HG03460 (cell line): ENCODE data around the gene NFIX.
"Not testable (repeated sequence)": the region's sequence is repeated elsewhere in the genome, so short reads cannot be mapped to it uniquely, and the experiment has no call there.

Experiments used
- ATAC-seq: cut with Tn5 transposase; IDR thresholded peaks from one replicate; pipeline ENCODE4 v1.9.1; 2021; ENCODE audit not compliant: unreplicated experiment

NFIX gene

DNA sequence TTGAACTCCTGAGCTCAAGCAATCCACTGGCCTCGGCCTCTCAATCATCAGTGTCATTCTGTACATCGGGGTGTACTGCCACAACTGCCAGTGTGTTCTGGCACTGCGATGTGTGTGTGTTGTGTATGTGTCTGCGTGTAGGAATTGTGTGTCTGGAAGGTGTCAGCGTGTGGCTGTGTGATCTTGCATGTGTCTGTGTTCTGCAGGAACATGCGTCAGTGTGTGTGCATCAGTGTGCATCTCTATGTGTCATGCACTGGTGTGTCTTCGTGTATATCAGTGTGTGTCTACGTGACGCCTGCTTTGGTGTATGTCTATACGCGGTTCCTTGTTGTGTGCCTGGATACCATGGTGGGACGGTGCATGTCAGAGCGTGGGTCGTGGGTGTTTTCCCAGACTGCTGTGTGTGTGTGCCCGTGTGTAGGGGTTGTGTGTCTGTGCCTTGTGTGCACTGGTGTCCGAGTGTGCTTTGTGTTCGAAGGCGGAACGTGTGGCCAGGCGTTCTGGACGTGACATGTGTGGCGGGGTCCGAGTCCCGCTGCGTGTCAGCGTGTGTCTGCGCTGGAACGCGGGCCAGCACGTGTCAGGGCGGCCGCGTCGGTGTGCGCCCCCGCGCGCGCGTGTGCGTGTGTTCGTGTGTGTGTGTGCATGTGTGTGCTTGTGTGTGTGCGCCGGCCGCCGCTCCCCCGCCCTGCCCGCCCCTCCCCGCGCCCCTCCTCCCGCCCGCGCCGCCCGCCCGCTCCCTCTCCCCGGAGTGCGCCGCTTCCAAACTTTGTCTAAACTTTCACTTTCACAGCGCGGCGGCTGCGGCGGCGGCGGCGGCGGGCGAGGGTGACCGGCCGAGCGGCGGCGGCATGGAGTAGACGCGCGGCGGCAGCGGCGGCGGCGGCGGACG is at the start of gene NFIX:
TSS of gene NFIX (plus strand) at position 775 of the 895 bp plus-strand sequence. CDS start 363 bp downstream, outside the sequence.
- ATAC-seq = no peak

DNA sequence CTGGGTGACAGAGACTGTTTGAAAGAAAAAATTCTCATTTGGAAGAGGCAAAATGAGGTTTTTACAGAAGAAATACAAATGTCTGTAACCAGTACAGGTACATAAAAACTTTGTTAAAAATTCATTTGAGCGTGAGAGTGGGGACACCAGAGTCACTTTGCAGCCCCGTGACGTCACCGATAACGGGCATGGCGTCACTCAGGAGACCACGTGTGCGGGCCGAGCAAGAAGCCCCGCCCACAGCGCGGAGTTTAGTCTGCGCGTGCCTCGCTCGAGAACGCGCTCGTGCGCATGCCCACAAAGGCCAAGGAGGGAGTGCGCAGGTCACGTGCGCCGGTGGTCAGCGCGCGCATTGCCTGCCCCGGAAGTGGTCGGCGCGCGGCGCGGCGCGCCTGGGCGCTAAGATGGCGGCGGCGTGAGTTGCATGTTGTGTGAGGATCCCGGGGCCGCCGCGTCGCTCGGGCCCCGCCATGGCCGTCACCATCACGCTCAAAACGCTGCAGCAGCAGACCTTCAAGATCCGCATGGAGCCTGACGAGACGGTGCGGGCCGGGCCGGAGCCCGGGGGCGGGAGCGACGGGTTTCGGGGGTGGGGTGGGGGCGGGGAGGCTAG is 49.7 kb upstream of the NFIX start, which contains the start of gene RAD23A:
TSS of gene RAD23A (plus strand) at position 384 of the 613 bp plus-strand sequence. CDS start at position 471, 87 bp downstream.
- peak; percentile 66 for ATAC-seq

DNA sequence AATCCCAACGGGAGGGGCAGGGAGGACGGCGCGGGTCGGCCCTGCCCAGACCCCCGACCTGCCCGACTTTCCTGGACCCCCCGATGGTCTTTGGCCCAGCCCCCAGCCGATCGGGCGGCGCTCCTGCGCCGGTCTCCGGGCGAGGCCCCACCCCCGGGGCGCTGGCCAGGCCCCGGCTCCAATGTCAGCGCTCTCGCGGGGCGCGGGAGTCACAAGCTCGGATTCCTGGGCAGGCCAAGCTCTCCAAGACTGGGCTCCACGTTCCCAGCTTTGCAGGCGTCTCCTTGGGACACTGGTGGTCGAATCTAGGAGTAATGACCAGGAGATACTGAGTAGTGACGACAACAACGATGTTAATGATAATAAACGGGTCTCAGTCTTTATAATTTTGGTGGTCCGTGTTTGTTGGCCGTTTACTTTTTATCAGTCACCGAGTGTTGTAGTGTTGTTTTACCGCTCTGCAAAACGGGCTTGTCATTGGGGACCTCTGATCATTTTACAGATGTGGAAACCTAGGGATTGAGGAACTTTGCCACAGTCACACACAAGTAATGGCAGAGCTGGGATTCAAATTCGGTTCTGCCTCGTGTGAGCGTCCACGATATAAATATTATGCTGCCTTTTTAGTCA is 49.1 kb upstream of the NFIX start:
- ATAC-seq = peak; percentile 34

DNA sequence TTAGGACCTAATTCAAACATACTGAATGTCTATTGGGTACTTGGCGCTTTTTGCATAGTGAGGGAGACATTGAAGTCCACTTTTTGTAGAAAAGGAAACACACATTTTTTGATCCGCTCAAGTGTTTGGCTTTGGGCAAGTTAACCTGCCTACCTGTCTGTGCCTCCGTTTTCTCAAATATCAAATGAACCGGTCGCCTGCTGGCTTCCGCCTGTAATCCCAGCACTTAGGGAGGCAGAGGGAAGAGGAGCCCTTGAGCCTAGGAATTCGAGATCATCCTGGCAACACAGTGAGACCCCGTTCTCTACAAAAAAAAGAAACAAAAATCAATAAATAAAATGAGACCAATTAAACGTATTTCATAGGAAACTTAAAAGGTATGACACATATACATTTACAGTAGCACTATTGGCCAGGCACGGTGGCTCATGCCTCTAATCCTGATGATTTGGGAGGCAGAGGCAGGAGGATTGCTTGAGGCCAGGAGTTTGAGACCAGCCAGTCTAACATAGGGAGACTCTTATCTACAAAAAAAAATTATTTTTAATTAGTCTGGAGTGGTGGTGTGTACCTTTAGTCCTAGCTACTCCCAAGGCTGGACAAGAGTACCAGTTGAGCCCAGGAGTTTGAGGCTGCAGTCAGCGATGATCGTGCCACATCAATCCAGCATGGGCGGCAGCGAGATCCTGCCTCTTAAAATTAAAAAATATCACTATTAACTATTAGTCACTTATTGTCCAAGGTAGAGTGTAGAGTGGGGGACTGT is 48.4 kb upstream of the NFIX start:
- no peak for ATAC-seq

DNA sequence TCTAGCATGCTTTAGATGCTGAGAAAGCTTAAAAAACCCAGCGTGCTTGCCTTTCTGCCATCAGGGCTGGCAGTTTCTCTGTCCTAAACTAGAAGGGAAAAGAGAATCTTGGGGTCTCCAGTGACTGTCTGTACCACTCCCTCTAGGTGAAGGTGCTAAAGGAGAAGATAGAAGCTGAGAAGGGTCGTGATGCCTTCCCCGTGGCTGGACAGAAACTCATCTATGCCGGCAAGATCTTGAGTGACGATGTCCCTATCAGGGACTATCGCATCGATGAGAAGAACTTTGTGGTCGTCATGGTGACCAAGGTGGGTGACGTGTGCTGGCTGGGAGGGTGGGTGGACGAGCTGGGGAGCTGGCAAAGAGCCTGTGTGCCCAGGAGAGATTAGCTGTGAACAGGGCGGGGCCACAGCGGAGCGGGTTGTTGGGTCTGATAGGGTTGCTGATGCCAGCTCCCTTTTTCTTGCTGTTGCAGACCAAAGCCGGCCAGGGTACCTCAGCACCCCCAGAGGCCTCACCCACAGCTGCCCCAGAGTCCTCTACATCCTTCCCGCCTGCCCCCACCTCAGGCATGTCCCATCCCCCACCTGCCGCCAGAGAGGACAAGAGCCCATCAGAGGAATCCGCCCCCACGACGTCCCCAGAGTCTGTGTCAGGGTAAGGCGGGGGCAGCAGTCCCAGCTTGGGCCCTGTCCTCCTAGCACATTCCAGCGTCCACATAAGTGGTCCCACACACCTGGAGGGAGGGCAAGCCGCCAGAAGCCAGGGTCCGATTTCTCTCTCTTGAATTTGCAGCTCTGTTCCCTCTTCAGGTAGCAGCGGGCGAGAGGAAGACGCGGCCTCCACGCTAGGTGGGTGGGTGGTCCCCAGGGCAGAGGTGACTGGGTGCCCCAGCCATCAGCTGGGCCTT is 47.3 kb upstream of the NFIX start:
- no peak for ATAC-seq

DNA sequence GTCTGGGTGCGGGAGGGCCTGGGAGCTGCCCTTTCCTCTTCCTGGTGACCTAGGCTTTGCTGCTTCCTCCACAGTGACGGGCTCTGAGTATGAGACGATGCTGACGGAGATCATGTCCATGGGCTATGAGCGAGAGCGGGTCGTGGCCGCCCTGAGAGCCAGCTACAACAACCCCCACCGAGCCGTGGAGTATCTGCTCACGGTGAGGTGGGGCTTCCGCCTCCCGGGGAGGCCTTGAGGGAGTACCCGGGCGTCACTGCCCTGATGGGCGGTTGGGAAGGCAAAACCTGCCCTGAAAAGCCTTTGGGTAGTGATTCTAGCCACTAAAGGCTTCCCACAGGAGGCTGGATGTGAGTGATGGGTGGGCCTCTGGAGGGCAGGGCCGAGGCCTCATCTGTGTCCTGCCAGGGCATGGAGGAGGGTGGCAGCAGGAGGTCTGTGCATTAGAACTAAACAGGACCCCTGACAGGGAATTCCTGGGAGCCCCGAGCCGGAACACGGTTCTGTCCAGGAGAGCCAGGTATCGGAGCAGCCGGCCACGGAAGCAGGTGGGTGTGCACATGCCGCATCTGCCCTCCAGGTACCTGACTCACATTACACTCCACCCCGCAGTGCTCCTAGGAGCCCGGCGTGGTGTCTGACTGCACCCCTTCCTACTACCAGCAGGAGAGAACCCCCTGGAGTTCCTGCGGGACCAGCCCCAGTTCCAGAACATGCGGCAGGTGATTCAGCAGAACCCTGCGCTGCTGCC is 46.5 kb upstream of the NFIX start:
- ATAC-seq = no peak

DNA sequence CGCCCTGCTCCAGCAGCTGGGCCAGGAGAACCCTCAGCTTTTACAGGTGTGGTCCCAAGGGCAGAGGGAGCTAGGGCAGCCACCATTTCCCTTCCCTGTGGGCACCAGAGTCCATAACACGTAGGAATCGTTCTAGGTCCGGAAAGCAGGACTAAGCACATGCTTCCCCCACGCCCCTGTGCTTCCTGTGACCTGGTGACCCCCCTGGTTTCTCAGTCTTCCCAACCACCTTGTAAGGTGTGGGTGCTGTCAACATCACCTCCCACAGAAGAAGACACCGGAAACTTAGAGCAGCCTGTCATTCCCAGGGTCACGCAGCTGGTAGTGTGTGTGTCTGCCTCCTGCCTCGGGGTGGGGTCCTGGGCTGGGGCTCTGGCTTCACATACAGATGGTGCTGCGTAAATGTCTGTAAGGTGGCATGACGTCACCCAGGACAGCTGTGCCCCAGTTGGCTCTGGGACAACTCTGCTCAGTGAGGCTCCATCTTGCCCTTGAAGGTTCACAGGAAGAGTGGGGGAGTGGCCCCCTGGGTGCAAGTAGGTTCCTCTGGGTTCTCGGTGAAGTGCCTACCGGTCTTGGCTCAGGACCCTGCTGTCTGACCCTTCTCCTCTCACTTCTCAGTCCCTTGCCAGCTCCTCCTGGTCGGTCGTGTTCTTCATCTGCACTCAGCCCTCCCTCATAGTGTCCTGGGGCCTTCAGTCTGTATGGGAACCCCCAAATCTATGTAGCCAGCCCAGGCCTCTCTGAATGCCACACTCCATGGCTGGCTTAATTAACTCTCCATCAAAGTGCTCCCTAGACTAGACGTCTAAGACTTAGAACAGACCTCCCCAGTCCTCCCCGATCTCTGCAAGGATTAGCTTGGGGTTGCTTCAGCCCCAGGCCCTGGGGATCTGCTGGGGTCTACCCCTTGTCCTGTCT is 45.7 kb upstream of the NFIX start:
- no peak for ATAC-seq

DNA sequence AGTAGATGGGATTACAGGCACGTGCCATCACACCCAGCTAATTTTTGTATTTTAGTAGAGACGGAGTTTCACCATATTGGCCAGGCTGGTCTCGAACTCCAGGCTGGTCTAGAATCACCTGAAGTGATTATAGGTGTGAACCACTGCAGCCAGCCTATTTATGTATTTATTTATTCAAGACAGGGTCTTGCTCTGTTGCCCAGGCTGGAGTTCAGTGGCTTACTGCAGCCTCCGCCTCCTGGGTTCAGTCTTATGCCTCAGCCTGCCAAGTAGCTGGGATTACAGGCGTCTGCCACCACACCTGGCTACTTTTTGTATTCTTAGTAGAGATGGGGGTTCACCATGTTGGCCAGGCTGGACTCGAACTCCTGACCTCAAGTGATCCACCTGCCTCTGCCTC is 43.2 kb upstream of the NFIX start:
- not testable (repeated sequence) for ATAC-seq

DNA sequence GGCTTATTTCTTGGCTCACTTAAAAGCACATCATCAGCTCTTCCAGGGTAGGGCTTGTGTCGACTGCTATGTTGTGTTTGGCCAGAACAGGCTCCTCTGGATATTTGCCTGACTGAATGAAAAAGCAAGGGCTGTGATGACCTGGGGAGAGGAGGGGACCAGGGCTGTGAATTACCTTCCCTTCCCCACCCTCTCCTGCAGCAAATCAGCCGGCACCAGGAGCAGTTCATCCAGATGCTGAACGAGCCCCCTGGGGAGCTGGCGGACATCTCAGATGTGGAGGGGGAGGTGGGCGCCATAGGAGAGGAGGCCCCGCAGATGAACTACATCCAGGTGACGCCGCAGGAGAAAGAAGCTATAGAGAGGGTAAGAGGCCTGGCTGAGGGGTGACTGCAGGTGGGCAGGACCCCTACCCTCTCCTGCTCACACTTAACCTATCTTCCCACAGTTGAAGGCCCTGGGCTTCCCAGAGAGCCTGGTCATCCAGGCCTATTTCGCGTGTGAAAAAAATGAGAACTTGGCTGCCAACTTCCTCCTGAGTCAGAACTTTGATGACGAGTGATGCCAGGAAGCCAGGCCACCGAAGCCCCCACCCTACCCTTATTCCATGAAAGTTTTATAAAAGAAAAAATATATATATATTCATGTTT is 42.7 kb upstream of the NFIX start:
- no peak for ATAC-seq

DNA sequence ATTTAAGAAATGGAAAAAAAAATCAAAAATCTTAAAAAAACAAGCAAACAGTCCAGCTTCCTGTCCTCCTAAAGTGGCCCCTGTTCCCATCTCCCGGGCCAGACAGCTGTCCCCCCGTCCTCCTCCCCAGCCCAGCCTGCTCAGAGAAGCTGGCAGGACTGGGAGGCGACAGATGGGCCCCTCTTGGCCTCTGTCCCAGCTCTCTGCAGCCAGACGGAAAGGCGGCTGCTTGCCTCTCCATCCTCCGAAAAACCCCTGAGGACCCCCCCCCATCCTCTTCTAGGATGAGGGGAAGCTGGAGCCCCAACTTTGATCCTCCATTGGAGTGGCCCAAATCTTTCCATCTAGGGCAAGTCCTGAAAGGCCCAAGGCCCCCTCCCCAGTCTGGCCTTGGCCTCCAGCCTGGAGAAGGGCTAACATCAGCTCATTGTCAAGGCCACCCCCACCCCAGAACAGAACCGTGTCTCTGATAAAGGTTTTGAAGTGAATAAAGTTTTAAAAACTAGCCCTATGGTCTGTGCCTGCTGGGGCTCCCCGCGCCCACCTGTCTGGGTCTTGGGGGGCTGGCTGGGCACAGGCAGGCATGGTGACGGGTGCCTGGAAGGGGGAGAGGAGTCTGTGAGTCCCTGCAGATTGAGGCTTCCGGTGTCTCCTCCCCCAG is 42.0 kb upstream of the NFIX start:
- ATAC-seq = no peak

DNA sequence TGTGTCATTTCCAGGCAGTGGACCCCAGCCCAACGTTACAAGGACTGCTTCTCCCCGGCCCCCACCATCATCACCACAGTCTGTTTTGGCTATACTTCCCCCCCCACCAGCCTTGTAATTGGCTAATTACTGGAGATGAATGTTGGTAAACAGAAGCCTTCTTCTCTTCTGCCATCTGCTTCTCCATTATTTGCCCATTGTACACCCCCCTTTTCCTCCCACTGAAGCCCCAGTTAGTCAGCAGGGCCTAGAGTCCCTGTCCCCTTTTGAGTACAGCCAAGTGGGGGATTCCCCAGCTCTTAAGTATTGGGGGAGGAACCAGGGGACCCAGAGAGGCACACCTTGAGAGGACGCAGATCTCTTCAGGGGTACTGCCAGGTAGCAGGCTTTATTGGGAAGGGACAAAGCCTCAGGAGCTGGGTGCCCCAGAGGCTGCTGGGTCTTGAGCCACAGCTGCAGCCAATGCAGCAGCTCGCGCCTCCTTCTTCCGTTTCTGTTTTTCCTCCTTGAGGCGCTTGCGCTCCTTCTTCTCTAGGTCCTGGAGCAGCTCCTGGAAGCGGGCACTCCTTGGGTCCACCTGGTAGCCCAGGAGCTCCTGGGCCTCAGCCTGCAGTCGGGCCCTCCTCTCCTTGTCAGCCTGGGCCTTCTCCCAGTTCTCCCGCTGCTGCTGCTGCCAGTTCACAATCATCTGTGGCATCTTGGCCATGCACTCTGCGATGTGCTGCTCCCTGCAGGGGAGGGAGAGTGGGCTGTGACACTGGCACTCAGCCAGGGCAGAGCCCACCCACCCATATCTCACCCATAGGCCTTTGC is 41.3 kb upstream of the NFIX start:
- ATAC-seq = no peak

DNA sequence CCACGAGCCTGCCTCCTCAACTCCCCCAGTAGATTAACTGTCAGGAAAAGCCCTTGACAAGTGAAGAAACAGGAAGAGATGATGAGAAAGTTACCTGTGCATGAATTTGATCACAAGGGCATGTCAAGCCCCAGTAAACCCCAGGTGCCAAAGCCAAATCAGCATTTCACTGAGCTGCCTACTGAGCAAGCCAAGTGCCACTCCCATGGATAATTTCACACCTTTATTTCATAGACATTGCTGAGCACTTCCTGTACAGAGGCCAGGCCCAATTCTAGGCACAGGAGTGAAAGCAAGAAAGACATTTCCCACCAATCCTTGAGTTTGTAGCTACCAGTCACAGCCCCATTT is 40.7 kb upstream of the NFIX start:
- ATAC-seq = no peak

DNA sequence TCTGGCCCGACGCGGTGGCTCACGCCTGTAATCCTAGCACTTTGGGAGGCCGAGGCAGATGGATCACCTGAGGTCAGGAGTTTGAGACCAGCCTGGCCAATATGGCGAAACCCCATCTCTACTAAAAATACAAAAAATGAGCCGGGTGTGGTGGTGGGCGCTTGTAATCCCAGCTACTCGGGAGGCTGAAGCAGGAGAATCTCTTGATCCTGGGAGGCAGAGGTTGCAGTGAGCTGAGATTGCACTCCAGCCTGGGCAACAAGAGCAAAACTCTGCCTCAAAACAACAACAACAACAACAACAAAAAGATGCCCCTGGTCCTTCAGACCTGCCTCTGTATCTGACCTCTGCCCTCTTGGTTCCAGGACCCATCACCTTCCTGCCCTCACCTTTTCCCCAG is 39.7 kb upstream of the NFIX start:
- ATAC-seq = not testable (repeated sequence)

DNA sequence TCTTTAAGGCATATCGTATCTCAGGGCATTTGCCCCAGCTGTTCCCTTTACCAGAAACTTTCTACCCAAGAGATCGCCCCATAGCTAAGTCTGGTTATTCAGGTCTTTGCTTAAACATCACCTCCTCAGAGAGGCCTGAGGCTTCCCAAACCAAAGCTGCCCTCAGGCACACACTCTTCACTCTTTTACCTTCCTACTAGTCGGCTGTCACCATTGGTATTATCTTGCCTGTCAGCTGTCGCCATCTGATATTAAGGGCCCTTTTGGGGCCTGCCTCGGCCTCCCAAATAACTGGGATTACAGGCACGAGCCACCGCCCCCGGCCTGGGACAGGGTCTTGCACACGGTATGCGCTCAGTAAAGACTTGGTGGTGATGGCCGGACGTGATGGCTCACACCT is 39.3 kb upstream of the NFIX start:
- ATAC-seq = no peak

DNA sequence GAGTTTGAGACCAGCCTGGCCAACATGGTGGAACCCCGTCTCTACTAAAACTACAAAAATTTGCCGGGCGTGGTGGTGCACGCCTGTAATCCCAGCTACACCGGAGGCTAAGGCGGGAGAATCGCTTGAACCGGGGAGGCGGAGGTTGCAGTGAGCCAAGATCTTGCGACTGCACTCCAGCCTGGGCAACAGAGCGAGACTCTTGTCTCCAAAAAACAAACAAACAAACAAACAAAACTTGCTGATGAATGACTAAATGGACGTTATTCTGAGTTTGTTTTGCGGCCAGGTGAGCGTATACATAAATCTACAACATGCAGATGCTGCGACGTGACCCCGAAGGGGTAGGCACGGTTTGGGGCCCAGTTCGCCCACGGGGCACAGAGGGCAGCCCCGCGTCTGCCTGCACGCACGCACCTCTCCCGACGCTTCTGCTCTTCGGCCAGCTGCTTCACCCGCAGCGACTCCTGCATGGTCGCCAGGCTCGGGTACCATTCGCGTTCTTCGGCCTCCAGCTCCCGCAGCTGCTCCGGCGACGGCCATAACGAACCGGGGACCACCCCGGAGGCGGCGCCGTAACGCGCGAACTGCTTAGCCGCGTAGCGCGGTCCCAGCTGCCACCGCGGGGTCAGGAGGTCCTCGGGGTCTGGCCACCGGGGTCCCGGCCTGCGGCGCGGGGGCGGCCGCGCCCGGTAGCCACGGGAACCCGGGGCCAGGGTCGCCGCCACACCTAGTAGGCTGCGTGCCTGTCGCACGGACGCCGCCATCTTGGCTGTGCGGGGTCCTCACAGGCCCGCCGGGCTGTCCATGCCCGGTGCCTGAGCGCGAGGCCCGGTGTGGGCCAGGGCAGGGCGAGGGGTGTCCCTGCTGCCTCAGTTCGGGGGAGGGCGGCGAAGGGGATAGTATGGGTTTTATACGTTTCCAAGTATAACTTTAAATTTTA is 38.6 kb upstream of the NFIX start, which contains the start of gene GADD45GIP1:
TSS of gene GADD45GIP1 (minus strand) at position 778 of the 943 bp plus-strand sequence. CDS start at position 767, 11 bp downstream.
- ATAC-seq = no peak
